ENCODE results near the gene CDKAL1. TPM values are rescaled to one million over a fixed set of nuclear protein-coding genes. Genes with fewer than 3 reads are reported as not detected.

Gene CDKAL1
- total RNA-seq, 1 donor from 2014 or later, result 9.6 TPM

DNA sequence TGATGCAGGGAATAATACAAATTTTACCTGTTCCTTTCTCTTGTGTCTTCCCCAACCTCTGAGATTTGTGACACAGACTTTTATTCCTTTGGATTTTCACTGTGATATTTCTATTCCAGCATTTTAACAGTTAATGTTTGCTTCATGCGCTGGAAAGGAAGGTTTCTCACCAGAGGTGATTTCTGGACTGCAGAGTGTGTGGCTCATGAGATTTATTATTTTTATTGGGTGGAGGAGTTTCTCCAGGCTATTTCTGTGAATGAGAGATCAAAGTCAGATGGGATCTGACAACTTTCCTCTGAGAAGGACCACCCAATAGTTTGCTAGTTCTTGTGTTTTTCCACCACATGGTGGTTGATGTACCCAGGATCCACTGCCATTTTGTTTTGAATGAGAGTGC, 377.5 kb downstream of the CDKAL1 start:
- peaks cover 18% of the 10 kb centered on the region for H3K9me3 Mint-ChIP-seq (ENCODE audit: low read depth)
- TF ChIP-seq, protein P1, sequence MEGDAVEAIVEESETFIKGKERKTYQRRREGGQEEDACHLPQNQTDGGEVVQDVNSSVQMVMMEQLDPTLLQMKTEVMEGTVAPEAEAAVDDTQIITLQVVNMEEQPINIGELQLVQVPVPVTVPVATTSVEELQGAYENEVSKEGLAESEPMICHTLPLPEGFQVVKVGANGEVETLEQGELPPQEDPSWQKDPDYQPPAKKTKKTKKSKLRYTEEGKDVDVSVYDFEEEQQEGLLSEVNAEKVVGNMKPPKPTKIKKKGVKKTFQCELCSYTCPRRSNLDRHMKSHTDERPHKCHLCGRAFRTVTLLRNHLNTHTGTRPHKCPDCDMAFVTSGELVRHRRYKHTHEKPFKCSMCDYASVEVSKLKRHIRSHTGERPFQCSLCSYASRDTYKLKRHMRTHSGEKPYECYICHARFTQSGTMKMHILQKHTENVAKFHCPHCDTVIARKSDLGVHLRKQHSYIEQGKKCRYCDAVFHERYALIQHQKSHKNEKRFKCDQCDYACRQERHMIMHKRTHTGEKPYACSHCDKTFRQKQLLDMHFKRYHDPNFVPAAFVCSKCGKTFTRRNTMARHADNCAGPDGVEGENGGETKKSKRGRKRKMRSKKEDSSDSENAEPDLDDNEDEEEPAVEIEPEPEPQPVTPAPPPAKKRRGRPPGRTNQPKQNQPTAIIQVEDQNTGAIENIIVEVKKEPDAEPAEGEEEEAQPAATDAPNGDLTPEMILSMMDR (IDR thresholded peaks at IDR 0.05), result no peak
- H3K4me3 Mint-ChIP-seq (ENCODE audit: unreplicated experiment), result no peak overlapping the region
- peaks cover 6% of the 10 kb centered on the region for H3K4me1 Mint-ChIP-seq (ENCODE audit: low read depth)
- no peak for DNase-seq (ENCODE audit: low spot score)
- no peaks in the 10 kb centered on the region for H3K27me3 Mint-ChIP-seq (ENCODE audit: low read depth)
- no peak overlapping the region for H3K27ac Mint-ChIP-seq (ENCODE audit: unreplicated experiment)
- peaks cover 11% of the 10 kb centered on the region for H3K36me3 Mint-ChIP-seq (ENCODE audit: low read depth)

DNA sequence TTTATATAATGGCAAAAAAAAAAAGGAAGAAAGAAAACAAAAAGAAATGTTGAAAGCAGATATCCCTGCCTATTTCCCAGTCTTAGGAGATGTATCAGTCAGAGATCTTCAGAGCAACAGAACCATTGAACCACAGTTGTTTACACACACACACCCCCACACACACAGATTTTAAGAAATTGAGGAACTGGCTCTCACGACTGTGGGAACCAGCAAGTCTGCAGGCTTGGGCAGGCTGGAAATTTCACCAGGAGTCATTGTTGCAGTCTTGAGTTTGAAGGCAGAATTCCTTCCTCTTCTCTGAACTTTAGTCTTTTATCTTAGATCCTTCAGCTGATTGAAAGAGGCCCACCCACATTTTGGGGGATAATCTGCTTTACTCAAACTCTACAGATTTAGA, 380.9 kb downstream of the CDKAL1 start:
- H3K27me3 Mint-ChIP-seq (ENCODE audit: low read depth), result no peaks in the 10 kb centered on the region
- no peak for DNase-seq (ENCODE audit: low spot score)
- H3K9me3 Mint-ChIP-seq (ENCODE audit: low read depth), result peaks cover 18% of the 10 kb centered on the region
- H3K4me3 Mint-ChIP-seq (ENCODE audit: unreplicated experiment), result no peak overlapping the region
- TF ChIP-seq, protein P1 (IDR thresholded peaks at IDR 0.05), result no peak
- H3K36me3 Mint-ChIP-seq (ENCODE audit: low read depth), result peaks cover 11% of the 10 kb centered on the region
- peaks cover 10% of the 10 kb centered on the region for H3K4me1 Mint-ChIP-seq (ENCODE audit: low read depth)
- H3K27ac Mint-ChIP-seq (ENCODE audit: unreplicated experiment), result no peak overlapping the region

DNA sequence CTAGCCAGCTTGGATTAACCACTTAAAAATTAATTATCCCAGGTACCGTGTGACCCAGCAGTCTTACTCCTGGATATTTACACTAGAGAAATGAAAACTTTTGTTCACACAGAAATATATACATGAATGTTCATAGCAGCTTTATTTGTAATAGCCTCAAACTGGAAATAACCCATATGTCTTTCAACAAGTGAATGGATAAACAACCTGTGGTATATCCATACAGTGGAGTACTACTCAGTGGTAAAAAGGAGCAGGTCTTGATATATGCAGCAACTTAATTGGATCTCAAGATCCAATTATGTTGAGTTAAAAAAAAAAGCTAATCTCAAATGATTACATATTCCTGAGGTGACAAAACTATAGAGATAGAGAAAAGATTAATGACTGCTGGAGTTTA, 381.4 kb downstream of the CDKAL1 start:
- H3K27ac Mint-ChIP-seq (ENCODE audit: unreplicated experiment), result no peak overlapping the region
- H3K27me3 Mint-ChIP-seq (ENCODE audit: low read depth), result no peaks in the 10 kb centered on the region
- peaks cover 18% of the 10 kb centered on the region for H3K9me3 Mint-ChIP-seq (ENCODE audit: low read depth)
- DNase-seq (ENCODE audit: low spot score), result no peak
- TF ChIP-seq, protein P1 (IDR thresholded peaks at IDR 0.05), result no peak
- H3K36me3 Mint-ChIP-seq (ENCODE audit: low read depth), result peaks cover 11% of the 10 kb centered on the region
- H3K4me1 Mint-ChIP-seq (ENCODE audit: low read depth), result peaks cover 10% of the 10 kb centered on the region
- H3K4me3 Mint-ChIP-seq (ENCODE audit: unreplicated experiment), result no peak overlapping the region

DNA sequence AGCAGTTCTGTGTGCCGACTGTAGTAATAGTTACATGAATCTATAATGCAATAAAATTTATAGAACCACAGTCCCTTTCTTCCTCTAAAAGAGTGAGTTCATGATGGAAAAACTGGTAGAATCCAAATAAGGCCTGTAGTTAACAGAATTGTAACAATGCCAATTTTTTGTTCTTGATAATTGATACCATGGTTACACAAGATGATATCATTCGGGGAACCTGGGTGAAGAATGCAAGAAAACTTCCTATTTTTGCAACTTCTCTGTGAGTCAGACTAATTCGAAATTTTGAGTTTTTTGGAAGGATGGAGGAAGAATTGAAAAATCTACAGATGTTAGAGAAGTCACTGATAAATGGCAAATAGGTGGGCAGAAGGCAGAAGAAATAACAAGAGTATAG, 381.8 kb downstream of the CDKAL1 start:
- no peaks in the 10 kb centered on the region for H3K27me3 Mint-ChIP-seq (ENCODE audit: low read depth)
- DNase-seq (ENCODE audit: low spot score), result no peak
- H3K36me3 Mint-ChIP-seq (ENCODE audit: low read depth), result peaks cover 11% of the 10 kb centered on the region
- H3K9me3 Mint-ChIP-seq (ENCODE audit: low read depth), result peaks cover 18% of the 10 kb centered on the region
- H3K4me1 Mint-ChIP-seq (ENCODE audit: low read depth), result peaks cover 10% of the 10 kb centered on the region
- TF ChIP-seq, protein P1 (IDR thresholded peaks at IDR 0.05), result no peak
- H3K27ac Mint-ChIP-seq (ENCODE audit: unreplicated experiment), result no peak overlapping the region
- no peak overlapping the region for H3K4me3 Mint-ChIP-seq (ENCODE audit: unreplicated experiment)

DNA sequence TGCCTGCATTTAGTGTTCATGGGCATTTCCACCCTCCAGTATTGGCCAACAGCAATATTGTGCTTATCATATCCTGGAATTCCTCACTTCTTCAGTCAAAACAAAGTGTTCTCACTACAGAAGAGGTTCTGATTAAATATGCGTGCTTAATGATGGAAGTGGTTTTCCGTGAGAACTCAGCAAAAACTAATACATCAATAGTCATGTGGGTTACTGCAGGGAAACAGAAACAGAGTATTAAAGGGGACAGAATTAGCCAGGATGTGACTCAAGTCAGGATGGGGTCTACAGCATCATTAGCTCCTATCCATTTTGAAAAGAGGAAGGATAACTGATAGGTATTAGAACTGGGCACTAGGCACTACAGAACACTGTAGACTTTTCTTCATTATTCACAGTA, 384.6 kb downstream of the CDKAL1 start:
- H3K4me1 Mint-ChIP-seq (ENCODE audit: low read depth), result peaks cover 4% of the 10 kb centered on the region
- no peak overlapping the region for H3K27ac Mint-ChIP-seq (ENCODE audit: unreplicated experiment)
- peaks cover 11% of the 10 kb centered on the region for H3K36me3 Mint-ChIP-seq (ENCODE audit: low read depth)
- TF ChIP-seq, protein P1 (IDR thresholded peaks at IDR 0.05), result no peak
- peaks cover 16% of the 10 kb centered on the region for H3K9me3 Mint-ChIP-seq (ENCODE audit: low read depth)
- no peaks in the 10 kb centered on the region for H3K27me3 Mint-ChIP-seq (ENCODE audit: low read depth)
- no peak for DNase-seq (ENCODE audit: low spot score)
- H3K4me3 Mint-ChIP-seq (ENCODE audit: unreplicated experiment), result no peak overlapping the region
